Upper lobe of left lung (tissue), 4 donors: ENCODE measurements around the gene FAM241B.

ENCODE experiments used
- CTCF ChIP-seq, 6 experiments: fragments of 450-650 bp in 4 of 6; fragments of 200-600 bp in 2 of 6; sonication (generic) in 2 of 6; IDR thresholded peaks; one replicate each; pipeline ENCODE4 v1.5.1; 2016 to 2019; ENCODE audit warnings: antibody characterized with exemption in 6 of 6
- EP300 ChIP-seq, 4 donors: sonication (generic); formaldehyde crosslinking; IDR thresholded peaks; one replicate each; pipeline ENCODE4 v1.5.1; 2017; ENCODE audit warnings: antibody characterized with exemption in 4 of 4, control low read depth in 2 of 4
- POLR2A ChIP-seq, 4 donors: fragments of 450-650 bp; IDR thresholded peaks; one replicate each; pipeline ENCODE4 v1.5.1; 2016 to 2017; ENCODE audit warnings: antibody characterized with exemption in 4 of 4, mild to moderate bottlenecking in 2 of 4

- TF ChIP-seq CTCF (IDR thresholded peaks at IDR 0.05) (no peak), POLR2A (IDR thresholded peaks at IDR 0.05) (no peak), EP300 (IDR thresholded peaks at IDR 0.05) (no peak)
Measured at GRCh38 chr10:69652857-69653199, 22.8 kb downstream of the FAM241B start.
